Upper lobe of right lung (tissue), 1 donor: Measurements from ENCODE around the gene PRTFDC1. TPM values are rescaled to one million over a fixed set of nuclear protein-coding genes. Genes with fewer than 3 reads are reported as not detected.
A peak's percentile ranks its signal among the peaks of the same experiment; 100 is the strongest.

Source experiments
- ATAC-seq: fragments of 200-7000 bp; cut with Tn5 transposase; one replicate; pipeline ENCODE4 v1.9.1; 2020; ENCODE audit warnings: mild to moderate bottlenecking, moderate library complexity
- DNase-seq: peaks from one replicate; pipeline ENCODE4 v3.0.0-alpha.2; 2020
- H3K27ac ChIP-seq: fragments of 200-600 bp; one replicate; pipeline ENCODE4 v1.8.0; 2022
- H3K27me3 ChIP-seq: fragments of 200-600 bp; one replicate; pipeline ENCODE4 v1.8.0; 2022; ENCODE audit warnings: mild to moderate bottlenecking
- H3K36me3 ChIP-seq: fragments of 200-600 bp; one replicate; pipeline ENCODE4 v1.8.0; 2022
- H3K4me1 ChIP-seq: fragments of 200-600 bp; one replicate; pipeline ENCODE4 v1.8.0; 2022
- H3K4me3 ChIP-seq: fragments of 200-600 bp; one replicate; pipeline ENCODE4 v1.8.0; 2022; ENCODE audit warnings: mild to moderate bottlenecking
- H3K9me3 ChIP-seq: fragments of 200-600 bp; one replicate; pipeline ENCODE4 v1.8.0; 2022
- intact Hi-C: fragments of 100-400 bp; cut with DNase I; formaldehyde crosslinking; loops from one replicate; pipeline ENCODE4 v1.11.0; 2022
- total RNA-seq: library from RNA; stranded (reverse); fragmentation: NEBNext Ultra II Directional; extraction: Animal tissue kit (Norgen Biotek cat#: 25700); gene quantifications from one replicate; pipeline ENCODE4 v1.2.1, GENCODE V29; 2021
- TF ChIP-seq, protein P1 (sequence below): fragments of 200-600 bp; IDR thresholded peaks from one replicate; pipeline ENCODE4 v1.8.0; 2022; ENCODE audit warnings: antibody characterized with exemption
- donor health status: DM: no; HTN: yes; CAD: no; lungs with severe emphysema.

Gene PRTFDC1
- total RNA-seq, 1 donor from 2014 or later = 2.7 TPM

DNA sequence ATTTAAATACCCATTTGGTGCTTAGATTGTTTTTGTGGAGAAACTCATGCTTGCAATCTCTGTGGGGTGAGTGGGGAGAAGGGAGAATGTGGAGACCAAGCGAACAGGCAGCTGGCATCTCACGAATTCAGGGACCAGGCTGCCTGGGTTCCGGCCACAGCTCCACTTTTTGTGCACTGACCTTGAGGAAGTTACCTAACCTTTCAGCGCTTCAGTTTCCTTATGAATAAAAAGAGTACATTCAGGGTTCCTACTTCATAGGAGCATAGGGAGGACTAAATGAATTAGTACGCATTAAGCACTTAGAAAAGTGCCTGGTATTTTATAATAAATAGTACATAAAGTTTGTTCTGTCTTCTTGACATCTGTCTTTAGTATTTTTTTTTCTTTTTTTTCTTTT is 72.5 kb downstream of the PRTFDC1 start:
- peaks cover 7% of the 10 kb centered on the region for H3K4me1 ChIP-seq
- intact Hi-C loops = no loop called here
- no peaks in the 10 kb centered on the region for H3K27me3 ChIP-seq
- DNase-seq = no peak
- TF ChIP-seq, protein P1, sequence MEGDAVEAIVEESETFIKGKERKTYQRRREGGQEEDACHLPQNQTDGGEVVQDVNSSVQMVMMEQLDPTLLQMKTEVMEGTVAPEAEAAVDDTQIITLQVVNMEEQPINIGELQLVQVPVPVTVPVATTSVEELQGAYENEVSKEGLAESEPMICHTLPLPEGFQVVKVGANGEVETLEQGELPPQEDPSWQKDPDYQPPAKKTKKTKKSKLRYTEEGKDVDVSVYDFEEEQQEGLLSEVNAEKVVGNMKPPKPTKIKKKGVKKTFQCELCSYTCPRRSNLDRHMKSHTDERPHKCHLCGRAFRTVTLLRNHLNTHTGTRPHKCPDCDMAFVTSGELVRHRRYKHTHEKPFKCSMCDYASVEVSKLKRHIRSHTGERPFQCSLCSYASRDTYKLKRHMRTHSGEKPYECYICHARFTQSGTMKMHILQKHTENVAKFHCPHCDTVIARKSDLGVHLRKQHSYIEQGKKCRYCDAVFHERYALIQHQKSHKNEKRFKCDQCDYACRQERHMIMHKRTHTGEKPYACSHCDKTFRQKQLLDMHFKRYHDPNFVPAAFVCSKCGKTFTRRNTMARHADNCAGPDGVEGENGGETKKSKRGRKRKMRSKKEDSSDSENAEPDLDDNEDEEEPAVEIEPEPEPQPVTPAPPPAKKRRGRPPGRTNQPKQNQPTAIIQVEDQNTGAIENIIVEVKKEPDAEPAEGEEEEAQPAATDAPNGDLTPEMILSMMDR = no peak
- H3K9me3 ChIP-seq = no peaks in the 10 kb centered on the region
- H3K36me3 ChIP-seq = no peaks in the 10 kb centered on the region
- ATAC-seq = no peak
- no peak overlapping the region for H3K27ac ChIP-seq
- no peak overlapping the region for H3K4me3 ChIP-seq

- Histone ChIP-seq H3K9me3 (no peaks in the 10 kb centered on the region), H3K36me3 (no peaks in the 10 kb centered on the region), H3K27ac (no peak overlapping the region), H3K4me3 (no peak overlapping the region), H3K27me3 (no peaks in the 10 kb centered on the region), H3K4me1 (peaks cover 2% of the 10 kb centered on the region)
- no peak for DNase-seq
- intact Hi-C loops = no loop called here
- ATAC-seq = no peak
- TF ChIP-seq, protein P1 = no peak
These were observed 78.3 kb downstream of the PRTFDC1 start for GRCh38 chr10:24874133-24874532.

GRCh38 chr10:24873281-24873683 is 79.1 kb downstream of the PRTFDC1 start:
- no peaks in the 10 kb centered on the region for H3K36me3 ChIP-seq
- intact Hi-C loops = no loop called here
- TF ChIP-seq, protein P1 = no peak
- H3K4me1 ChIP-seq = peaks cover 2% of the 10 kb centered on the region
- H3K9me3 ChIP-seq = no peaks in the 10 kb centered on the region
- DNase-seq = no peak
- ATAC-seq = peak; percentile 78
- peak overlapping the region; percentile 58 for H3K27ac ChIP-seq
- no peaks in the 10 kb centered on the region for H3K27me3 ChIP-seq
- H3K4me3 ChIP-seq = no peak overlapping the region

DNA sequence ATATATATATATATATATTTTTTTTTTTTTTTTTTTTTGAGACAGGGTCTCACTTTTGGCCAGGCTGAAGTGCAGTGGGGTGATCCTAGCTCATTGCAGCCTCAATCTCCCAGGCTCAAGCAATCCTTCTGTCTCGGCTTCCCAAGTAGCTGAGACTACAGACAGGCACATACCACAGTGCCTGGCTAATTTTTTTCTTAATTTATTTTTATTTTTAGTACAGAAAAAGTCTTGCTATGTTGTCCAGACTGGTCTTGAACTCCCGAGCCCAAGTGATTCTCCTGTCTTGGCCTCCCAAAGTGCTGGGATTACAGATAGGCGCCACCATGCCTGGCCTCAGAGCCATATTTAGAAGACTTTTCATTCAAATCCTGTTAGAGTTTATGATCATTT is 79.6 kb downstream of the PRTFDC1 start:
- Histone ChIP-seq H3K27ac (peak overlapping the region; percentile 58), H3K9me3 (no peaks in the 10 kb centered on the region), H3K27me3 (no peaks in the 10 kb centered on the region), H3K4me3 (no peak overlapping the region), H3K36me3 (no peaks in the 10 kb centered on the region), H3K4me1 (peaks cover 2% of the 10 kb centered on the region)
- DNase-seq = no peak
- no peak for ATAC-seq
- TF ChIP-seq, protein P1 = no peak
- intact Hi-C loops = no loop called here

- no peak for DNase-seq
- no peak overlapping the region for H3K27ac ChIP-seq
These were observed 80.2 kb downstream of the PRTFDC1 start for GRCh38 chr10:24872049-24872789.

More at GRCh38 chr10:24872049-24872789, 80.2 kb downstream of the PRTFDC1 start:
- TF ChIP-seq, protein P1 = no peak
- Histone ChIP-seq H3K9me3 (no peaks in the 10 kb centered on the region), H3K36me3 (no peaks in the 10 kb centered on the region), H3K27me3 (no peaks in the 10 kb centered on the region), H3K4me1 (peaks cover 5% of the 10 kb centered on the region), H3K4me3 (no peak overlapping the region)
- ATAC-seq = no peak
- intact Hi-C loops = no loop called here
